Measurements from ENCODE around the gene RPAP3.

RPAP3 gene

GRCh38 chr12:47612953-47613352 is 92.9 kb downstream of the RPAP3 start:
- no peak for DNase-seq (ENCODE audit: insufficient read length, low spot score)
- FAIRE-seq = no peak

GRCh38 chr12:47611906-47612305 is 93.9 kb downstream of the RPAP3 start:
- FAIRE-seq = no peak

More at GRCh38 chr12:47611906-47612305, 93.9 kb downstream of the RPAP3 start:
- DNase-seq (ENCODE audit: insufficient read length, low spot score) = no peak

Data from GM19239 (cell line).